ENCODE data around the gene TIMM21. TPM values are rescaled to one million over a fixed set of nuclear protein-coding genes. Genes with fewer than 3 reads are reported as not detected.

Gene TIMM21
- total and polyA plus RNA-seq, 2 experiments from 2014 or later, result 25.6 to 53.0 TPM

DNA sequence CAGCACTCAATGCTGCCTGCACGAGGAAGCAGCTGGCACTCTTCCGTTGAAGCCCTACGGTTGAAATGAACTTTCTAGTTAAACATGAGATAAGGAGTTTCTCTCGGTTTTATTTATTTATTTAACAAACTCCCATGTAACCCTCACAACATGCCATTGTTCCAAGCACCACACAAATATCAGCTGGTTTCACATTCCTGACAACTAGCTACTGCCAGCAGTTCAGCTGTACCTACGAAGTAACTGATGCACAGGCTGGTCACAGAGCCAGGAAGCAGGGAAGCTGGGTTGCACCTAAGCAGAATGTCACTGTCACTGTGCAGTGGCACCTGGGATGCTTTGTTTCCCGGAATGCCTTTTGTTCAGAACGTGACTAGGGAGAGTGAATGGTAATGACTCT lies 18.1 kb downstream of the TIMM21 start:
- WGBS (ENCODE audit: low lambda C conversion rate, missing lambda C conversion rate), result 44% methylated on average over 7 of the region's 7 CpGs
- no peak overlapping the region for H2AFZ ChIP-seq

DNA sequence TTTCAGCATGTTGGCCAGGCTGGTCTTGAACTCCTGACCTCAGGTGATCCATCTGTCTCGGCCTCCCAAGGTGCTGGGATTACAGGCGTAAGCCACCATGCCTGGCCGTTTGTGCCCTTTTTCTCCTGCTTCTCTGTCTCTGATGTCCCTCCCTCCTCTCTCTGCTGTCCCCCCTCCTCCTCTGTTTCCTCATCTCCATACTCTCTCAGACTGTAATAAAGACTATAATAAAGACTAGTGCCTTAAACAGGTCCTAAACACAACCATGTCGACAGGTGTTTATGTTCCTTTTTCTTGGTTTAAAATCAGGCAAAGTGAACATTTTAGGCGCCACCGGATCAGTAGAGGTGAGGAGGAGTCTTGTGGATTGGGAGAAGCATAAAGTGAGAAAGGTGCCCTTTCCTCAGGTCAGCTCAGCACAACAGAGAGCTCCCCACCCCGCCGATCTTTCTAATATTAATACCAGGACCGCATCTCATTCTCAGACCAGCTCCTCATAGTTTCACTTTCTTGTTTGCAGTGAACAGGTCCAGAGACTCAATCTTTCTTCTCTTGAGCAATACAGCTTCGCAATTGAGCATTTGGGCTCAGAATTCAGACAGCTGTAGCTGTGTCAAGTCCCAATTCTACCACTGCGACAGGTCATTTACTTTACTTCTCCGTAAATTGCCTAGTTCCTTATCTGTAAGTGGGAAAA lies 23.7 kb downstream of the TIMM21 start:
- DNase-seq (ENCODE audit: low spot score), result no peak
- no peaks in the 10 kb centered on the region for H4K20me1 ChIP-seq (ENCODE audit: insufficient read depth, poor library complexity, severe bottlenecking)
- no peaks in the 10 kb centered on the region for H3K9me3 ChIP-seq (ENCODE audit: low read depth)
- no peak overlapping the region for H3K27ac ChIP-seq
- no peak overlapping the region for H2AFZ ChIP-seq
- no peaks in the 10 kb centered on the region for H3K9me2 ChIP-seq (replicated peaks; ENCODE audit: insufficient read depth)
- peaks cover 19% of the 10 kb centered on the region for H3K27me3 ChIP-seq
- no peaks in the 10 kb centered on the region for H3K4me1 ChIP-seq (ENCODE audit: insufficient read depth)
- no peak overlapping the region for H3K4me3 ChIP-seq
- no peaks in the 10 kb centered on the region for H3K79me2 ChIP-seq
- no peak for TF ChIP-seq EZH2phosphoT487 (IDR thresholded peaks at IDR 0.05; ENCODE audit: low read depth, severe bottlenecking, unreplicated experiment)
- TF ChIP-seq, protein P1, sequence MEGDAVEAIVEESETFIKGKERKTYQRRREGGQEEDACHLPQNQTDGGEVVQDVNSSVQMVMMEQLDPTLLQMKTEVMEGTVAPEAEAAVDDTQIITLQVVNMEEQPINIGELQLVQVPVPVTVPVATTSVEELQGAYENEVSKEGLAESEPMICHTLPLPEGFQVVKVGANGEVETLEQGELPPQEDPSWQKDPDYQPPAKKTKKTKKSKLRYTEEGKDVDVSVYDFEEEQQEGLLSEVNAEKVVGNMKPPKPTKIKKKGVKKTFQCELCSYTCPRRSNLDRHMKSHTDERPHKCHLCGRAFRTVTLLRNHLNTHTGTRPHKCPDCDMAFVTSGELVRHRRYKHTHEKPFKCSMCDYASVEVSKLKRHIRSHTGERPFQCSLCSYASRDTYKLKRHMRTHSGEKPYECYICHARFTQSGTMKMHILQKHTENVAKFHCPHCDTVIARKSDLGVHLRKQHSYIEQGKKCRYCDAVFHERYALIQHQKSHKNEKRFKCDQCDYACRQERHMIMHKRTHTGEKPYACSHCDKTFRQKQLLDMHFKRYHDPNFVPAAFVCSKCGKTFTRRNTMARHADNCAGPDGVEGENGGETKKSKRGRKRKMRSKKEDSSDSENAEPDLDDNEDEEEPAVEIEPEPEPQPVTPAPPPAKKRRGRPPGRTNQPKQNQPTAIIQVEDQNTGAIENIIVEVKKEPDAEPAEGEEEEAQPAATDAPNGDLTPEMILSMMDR (IDR thresholded peaks at IDR 0.05; ENCODE audit: poor library complexity), result no peak
- TF ChIP-seq EZH2 (IDR thresholded peaks at IDR 0.05; ENCODE audit: borderline replicate concordance), result no peak
- no peaks in the 10 kb centered on the region for H3K36me3 ChIP-seq (replicated peaks; ENCODE audit: insufficient read depth, low read depth)
- 80% methylated on average over 12 of the region's 12 CpGs for WGBS (ENCODE audit: low lambda C conversion rate, missing lambda C conversion rate)
- no peak overlapping the region for H3K4me2 ChIP-seq

More for the DNA sequence above, 18.1 kb downstream of the TIMM21 start:
- Histone ChIP-seq H3K27ac (no peak overlapping the region), H4K20me1 (ENCODE audit: insufficient read depth, poor library complexity, severe bottlenecking) (no peaks in the 10 kb centered on the region), H3K36me3 (replicated peaks; ENCODE audit: insufficient read depth, low read depth) (no peaks in the 10 kb centered on the region), H3K4me1 (ENCODE audit: insufficient read depth) (no peaks in the 10 kb centered on the region), H3K9me3 (ENCODE audit: low read depth) (no peaks in the 10 kb centered on the region), H3K79me2 (no peaks in the 10 kb centered on the region), H3K4me3 (no peak overlapping the region), H3K9me2 (replicated peaks; ENCODE audit: insufficient read depth) (no peaks in the 10 kb centered on the region), H3K4me2 (no peak overlapping the region), H3K27me3 (peaks cover 19% of the 10 kb centered on the region)
- TF ChIP-seq EZH2phosphoT487 (IDR thresholded peaks at IDR 0.05; ENCODE audit: low read depth, severe bottlenecking, unreplicated experiment), result no peak
- TF ChIP-seq, protein P1 (IDR thresholded peaks at IDR 0.05; ENCODE audit: poor library complexity), result no peak
- TF ChIP-seq EZH2 (IDR thresholded peaks at IDR 0.05; ENCODE audit: borderline replicate concordance), result no peak
- DNase-seq (ENCODE audit: low spot score), result no peak

DNA sequence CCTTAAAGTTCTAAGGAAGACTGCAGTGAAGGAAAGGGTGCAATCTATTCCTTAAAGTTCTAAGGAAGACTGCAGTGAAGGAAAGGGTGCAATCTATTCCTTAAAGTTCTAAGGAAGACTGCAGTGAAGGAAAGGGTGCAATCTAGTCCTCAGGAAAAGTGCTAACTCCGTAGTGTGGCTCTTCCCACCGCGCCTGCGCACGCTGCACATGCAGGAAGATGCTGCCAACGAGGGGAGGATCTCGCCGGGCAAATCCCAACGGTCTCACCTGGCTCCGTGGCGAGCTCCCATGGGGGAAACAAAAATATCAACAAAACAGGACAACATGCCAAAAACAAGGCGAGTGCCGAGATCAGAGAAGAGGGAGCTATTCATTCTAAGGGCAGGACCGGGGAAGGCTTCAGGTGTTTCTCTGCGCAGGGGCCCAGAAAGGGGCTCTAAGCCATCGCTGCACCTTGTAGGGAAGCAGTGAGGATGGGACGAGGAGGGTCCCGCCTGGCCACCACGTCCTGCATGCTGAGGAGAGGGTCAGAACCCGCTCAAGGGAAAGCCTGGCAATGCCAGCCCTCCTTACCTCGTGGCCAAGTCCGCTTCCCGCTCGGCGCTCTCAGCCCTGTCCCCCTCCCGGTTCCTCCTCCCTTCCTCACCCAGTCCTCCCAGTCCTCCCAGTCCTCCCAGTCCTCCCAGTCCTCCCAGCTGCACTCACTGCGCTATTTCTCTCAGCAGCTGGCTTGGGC lies 24.5 kb downstream of the TIMM21 start:
- Histone ChIP-seq H3K4me3 (no peak overlapping the region), H3K9me2 (replicated peaks; ENCODE audit: insufficient read depth) (no peaks in the 10 kb centered on the region), H3K4me2 (no peak overlapping the region), H2AFZ (no peak overlapping the region), H4K20me1 (ENCODE audit: insufficient read depth, poor library complexity, severe bottlenecking) (no peaks in the 10 kb centered on the region), H3K79me2 (no peaks in the 10 kb centered on the region), H3K27ac (no peak overlapping the region), H3K27me3 (peaks cover 19% of the 10 kb centered on the region), H3K4me1 (ENCODE audit: insufficient read depth) (no peaks in the 10 kb centered on the region), H3K9me3 (ENCODE audit: low read depth) (no peaks in the 10 kb centered on the region), H3K36me3 (replicated peaks; ENCODE audit: insufficient read depth, low read depth) (no peaks in the 10 kb centered on the region)
- no peak for DNase-seq (ENCODE audit: low spot score)
- 93% methylated on average over 26 of the region's 27 CpGs for WGBS (ENCODE audit: low lambda C conversion rate, missing lambda C conversion rate)
- no peak for TF ChIP-seq EZH2 (IDR thresholded peaks at IDR 0.05; ENCODE audit: borderline replicate concordance)
- no peak for TF ChIP-seq EZH2phosphoT487 (IDR thresholded peaks at IDR 0.05; ENCODE audit: low read depth, severe bottlenecking, unreplicated experiment)
- TF ChIP-seq, protein P1 (IDR thresholded peaks at IDR 0.05; ENCODE audit: poor library complexity), result no peak

Data from hepatocyte (in vitro differentiated cells).